GM23338 (cell line): ENCODE results near the gene C1orf185.

Experiments used
- CTCF ChIP-seq, 2 experiments: fragments of 200-600 bp in 1 of 2; sonication (generic) in 1 of 2; conservative IDR thresholded peaks; 2 replicates each; pipeline versions ENCODE4 v1.5.1 to v1.6.1; 2016 to 2017; ENCODE audit warnings: antibody characterized with exemption in 2 of 2, low read depth in 2 of 2, mild to moderate bottlenecking in 2 of 2, moderate library complexity in 1 of 2
- NANOG ChIP-seq: IDR thresholded peaks from 2 replicates; pipeline ENCODE4 v1.6.1; 2016; ENCODE audit warnings: antibody characterized with exemption, borderline replicate concordance
- POLR2AphosphoS5 ChIP-seq: IDR thresholded peaks from 2 replicates; pipeline ENCODE4 v1.6.1; 2016; ENCODE audit warnings: antibody characterized with exemption, low read depth

- TF ChIP-seq CTCF (conservative IDR thresholded peaks at IDR 0.05; ENCODE audit: low read depth in 2 of 2) (no peak), NANOG (no peak), POLR2AphosphoS5 (no peak)
These were observed 68.3 kb downstream of the C1orf185 start for GRCh38 chr1:51170342-51170741.
